Activated T-cell treated with anti-CD3 and anti-CD28 coated beads, Interleukin-2, amount 50 U/mL, for 1 hour (primary cell): ENCODE measurements around the gene CCDC34.
"Not testable (repeated sequence)": the region's sequence is repeated elsewhere in the genome, so short reads cannot be mapped to it uniquely, and the experiment has no call there.

Source experiments
- DNase-seq: peaks from one replicate; pipeline ENCODE4 v3.0.0-alpha.2; 2020

The CCDC34 gene

DNA sequence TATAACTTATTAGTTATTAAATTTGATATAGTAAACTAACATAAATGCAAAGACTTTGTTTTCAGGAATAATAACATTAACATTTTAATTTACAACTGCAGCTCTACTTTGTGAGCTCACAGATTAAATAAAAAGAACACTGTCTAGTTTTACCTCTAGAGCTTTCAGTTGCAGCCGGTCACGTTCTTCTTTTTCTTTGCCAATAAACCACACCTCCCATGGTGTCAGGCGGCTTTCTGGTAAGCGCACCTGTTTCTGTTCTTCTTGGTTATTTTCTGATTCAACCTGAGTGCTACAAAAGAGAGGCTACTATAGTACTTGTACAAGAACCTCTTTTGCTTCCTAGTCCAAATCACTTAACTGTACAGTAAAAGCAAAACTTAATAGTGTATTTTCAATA, 5.8 kb downstream of the CCDC34 start:
- no peak for DNase-seq

- DNase-seq, result no peak
Measured at GRCh38 chr11:27356624-27357222, 6.3 kb downstream of the CCDC34 start.

DNA sequence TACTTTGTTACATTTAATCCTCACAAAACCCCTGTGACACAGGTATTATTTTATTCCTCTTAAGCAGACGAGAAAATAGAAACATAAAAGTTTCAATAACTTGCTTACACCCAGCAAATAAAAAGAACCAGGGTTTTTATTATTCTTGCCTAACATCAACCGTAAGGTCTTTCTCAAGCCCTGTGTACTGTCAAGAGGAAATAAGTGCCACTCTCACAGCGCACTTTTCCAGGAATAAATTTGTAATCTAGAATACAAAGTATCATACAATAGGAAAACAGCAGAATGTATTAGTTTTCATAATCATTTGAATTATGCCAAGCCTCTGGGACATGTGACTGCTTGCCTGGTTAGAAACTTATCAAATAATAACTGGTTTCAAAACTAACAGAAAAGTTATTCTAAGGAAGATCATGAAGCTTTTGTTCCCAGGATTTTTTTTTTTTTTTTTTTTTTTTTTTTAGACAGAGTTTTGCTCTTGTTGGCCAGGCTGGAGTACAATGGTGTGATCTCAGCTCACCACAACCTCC, 7.4 kb downstream of the CCDC34 start:
- no peak for DNase-seq

- no peak for DNase-seq
Measured at GRCh38 chr11:27354359-27354965, 8.6 kb downstream of the CCDC34 start.

- no peak for DNase-seq
Measured at GRCh38 chr11:27353593-27354358, 9.2 kb downstream of the CCDC34 start.

DNA sequence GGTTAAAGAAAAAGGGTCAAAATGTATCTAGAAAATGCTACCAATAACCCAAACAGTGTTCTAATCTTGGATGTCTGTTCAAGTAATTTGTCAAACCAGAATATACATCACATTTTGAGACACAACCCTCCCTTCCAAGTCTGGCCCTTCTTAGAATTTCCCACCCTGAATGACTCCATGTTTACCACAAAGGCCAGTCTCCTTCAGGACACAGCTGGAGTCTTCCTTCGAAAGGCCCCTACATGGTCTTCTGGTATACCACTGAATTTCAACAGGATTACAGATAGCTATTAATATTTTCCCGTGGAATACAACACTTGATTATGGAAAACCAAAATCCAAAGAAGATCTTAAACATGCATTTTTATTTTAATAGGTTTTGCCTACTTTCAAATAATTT, 10.2 kb downstream of the CCDC34 start:
- DNase-seq, result no peak

GRCh38 chr11:27350511-27350910, 12.5 kb downstream of the CCDC34 start:
- no peak for DNase-seq

- DNase-seq, result no peak
Measured at GRCh38 chr11:27349919-27350318, 13.1 kb downstream of the CCDC34 start.

DNA sequence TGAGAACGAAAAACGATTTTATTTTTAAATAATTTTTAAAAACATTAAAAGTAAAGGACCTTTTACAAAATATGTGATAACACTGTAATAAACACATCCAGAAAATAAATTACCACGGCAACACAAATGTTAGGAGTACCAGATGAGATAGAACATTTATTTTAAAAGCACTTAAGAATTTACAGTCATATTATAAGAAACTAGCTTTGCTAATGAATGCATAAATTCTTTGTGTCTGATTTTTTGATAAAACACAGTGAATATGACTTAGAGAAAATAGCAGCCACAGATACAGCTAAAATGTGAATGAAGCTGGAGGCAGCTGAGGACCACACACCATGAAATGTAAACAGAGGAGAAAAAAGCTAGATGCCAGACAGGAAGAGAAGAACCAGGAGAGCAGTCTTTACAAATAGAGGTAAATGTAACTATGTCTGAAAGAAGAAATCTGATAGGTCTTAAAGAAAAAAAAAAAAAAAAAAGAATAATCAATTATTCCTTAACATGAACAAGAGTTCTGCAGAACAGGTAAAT, 14.6 kb downstream of the CCDC34 start:
- DNase-seq, result no peak

GRCh38 chr11:27347359-27348339, 15.4 kb downstream of the CCDC34 start:
- DNase-seq, result no peak

DNA sequence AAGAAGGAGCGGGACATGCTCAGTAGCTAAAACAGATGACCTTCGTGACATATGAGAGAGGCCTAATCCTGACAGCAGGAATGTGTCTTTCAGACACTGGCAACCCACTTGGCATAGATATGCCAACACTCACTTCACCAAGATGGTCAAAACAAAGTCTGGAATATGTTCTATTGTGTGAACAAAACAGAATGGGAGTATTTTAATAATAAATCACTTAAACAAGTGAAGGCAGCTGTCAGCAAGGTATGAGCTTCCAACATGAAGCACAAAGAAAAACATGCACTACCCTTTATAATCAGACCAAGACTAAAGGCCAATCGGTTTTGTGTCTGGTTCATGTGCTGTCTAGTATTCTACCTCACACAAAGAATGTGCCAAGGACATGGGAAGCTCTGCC, 23.1 kb downstream of the CCDC34 start:
- DNase-seq, result no peak

DNA sequence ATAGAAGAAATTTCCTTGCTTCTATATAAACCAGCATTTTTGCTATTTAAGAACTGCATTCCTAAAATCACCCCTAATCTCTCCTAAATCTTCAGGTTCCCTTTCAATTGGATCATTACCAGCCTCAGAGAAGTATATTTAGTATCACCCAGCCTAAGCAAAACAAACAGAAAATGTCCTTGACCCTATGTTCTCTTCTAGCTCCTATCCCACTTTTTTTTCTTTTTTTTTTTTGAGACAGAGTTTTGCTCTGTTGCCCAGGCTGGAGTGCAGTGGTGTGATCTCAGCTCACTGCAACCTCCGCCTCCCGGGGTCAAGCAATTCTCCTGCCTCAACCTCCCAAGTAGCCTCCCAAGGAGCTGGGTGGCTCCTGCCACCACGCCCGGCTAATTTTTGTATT, 28.3 kb downstream of the CCDC34 start:
- not testable (repeated sequence) for DNase-seq

DNA sequence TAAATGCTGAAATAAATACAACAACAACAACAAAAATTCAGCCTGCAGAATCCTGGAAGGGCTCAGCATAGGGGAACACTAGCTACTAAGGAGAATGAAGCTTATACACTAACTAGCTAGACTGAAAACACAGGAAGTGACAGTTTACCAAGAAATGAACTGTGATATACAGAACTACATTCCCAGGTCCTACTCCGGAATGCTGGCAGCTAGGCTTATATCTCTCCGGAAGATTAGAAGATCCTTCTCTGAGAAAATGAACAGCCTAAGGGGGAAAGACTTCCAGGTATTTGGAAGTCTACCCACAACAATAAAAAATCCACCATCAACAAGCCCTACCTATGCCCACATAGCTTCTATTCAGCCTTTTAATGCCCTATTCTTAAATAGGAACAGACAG, 31.0 kb downstream of the CCDC34 start:
- DNase-seq, result no peak

GRCh38 chr11:27330633-27331270, 32.3 kb downstream of the CCDC34 start:
- no peak for DNase-seq

GRCh38 chr11:27329867-27330632, 33.0 kb downstream of the CCDC34 start:
- no peak for DNase-seq

GRCh38 chr11:27328614-27329013, 34.4 kb downstream of the CCDC34 start:
- DNase-seq, result no peak

GRCh38 chr11:27327064-27327463, 36.0 kb downstream of the CCDC34 start:
- DNase-seq, result not testable (repeated sequence)

- not testable (repeated sequence) for DNase-seq
Measured at GRCh38 chr11:27322196-27322595, 40.8 kb downstream of the CCDC34 start.

GRCh38 chr11:27321340-27321739, 41.7 kb downstream of the CCDC34 start:
- DNase-seq, result not testable (repeated sequence)

- no peak for DNase-seq
Measured at GRCh38 chr11:27319072-27319471, 43.9 kb downstream of the CCDC34 start.

DNA sequence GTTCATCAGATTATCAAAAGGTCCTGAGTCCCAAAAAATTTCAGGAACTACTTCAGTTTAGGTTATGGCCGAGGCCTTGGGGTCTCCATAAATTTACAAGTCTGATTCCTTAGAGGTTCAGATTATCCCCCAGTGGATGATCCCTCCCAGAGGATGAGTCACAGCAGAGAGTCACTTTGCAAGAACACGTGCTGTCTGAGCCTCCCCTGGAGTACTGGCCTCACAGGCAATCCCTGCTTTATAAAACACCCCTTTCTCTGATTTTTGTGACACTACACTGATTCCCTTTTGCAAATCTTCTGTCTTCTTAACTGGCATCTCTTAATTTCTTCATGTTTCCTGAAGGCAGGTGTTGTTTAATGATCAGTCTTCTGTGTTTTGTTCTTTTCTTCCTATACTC, 45.3 kb downstream of the CCDC34 start:
- DNase-seq, result no peak
